ENCODE measurements around the gene RTF1. TPM values are rescaled to one million over a fixed set of nuclear protein-coding genes. Genes with fewer than 3 reads are reported as not detected.

Gene RTF1
- total and polyA plus RNA-seq, 2 donors (not counting 3 experiments of a cell fraction or from before 2014, with no cell fraction given): 19.2 to 40.6 TPM

GRCh38 chr15:41506796-41507341 lies 90.0 kb downstream of the RTF1 start:
- H3K9me3 ChIP-seq (replicated peaks; ENCODE audit: control insufficient read depth, insufficient read depth, low read length): no peaks in the 10 kb centered on the region
- H3K27ac ChIP-seq (ENCODE audit: insufficient read depth, low read depth, low read length): no peak overlapping the region
- H3K9ac ChIP-seq (replicated peaks; ENCODE audit: extremely low read depth, insufficient read depth, low read length): no peak overlapping the region
- H3K79me2 ChIP-seq (ENCODE audit: control insufficient read depth, insufficient read depth, low read length): no peaks in the 10 kb centered on the region
- BruUV-seq (replicated peaks): no TSS peak
- H3K4me2 ChIP-seq (ENCODE audit: insufficient read depth, low read length): no peak overlapping the region
- TF ChIP-seq CTCF (IDR thresholded peaks at IDR 0.05; ENCODE audit: extremely low read depth in 1 of 2, insufficient read depth in 1 of 2, low read depth in 1 of 2, low read length in 2 of 2): no peak
- TF ChIP-seq FOS (IDR thresholded peaks at IDR 0.05; ENCODE audit: borderline replicate concordance, insufficient read depth, low read length): no peak
- no peak for TF ChIP-seq GATA2 (IDR thresholded peaks at IDR 0.05; ENCODE audit: insufficient read depth, insufficient read length, low read depth, low read length)
- TF ChIP-seq MAX (IDR thresholded peaks at IDR 0.05; ENCODE audit: insufficient read depth, insufficient read length): no peak
- TF ChIP-seq JUN (IDR thresholded peaks at IDR 0.05; ENCODE audit: borderline replicate concordance, insufficient read depth, insufficient read length, low read depth): no peak
- no peak for TF ChIP-seq EZH2 (IDR thresholded peaks at IDR 0.05; ENCODE audit: borderline replicate concordance, low read depth, low read length, severe bottlenecking)
- no peak for TF ChIP-seq POLR2AphosphoS5 (IDR thresholded peaks at IDR 0.05; ENCODE audit: insufficient read depth, low read depth, low read length)
- no peak for TF ChIP-seq MYC (IDR thresholded peaks at IDR 0.05; ENCODE audit: low read depth, low read length)
- TF ChIP-seq POLR2A (IDR thresholded peaks at IDR 0.05; ENCODE audit: low read depth, low read length): no peak
- FAIRE-seq (no peak), DNase-seq (ENCODE audit: low read depth, low spot score) (no peak)
- no peak overlapping the region for H2AFZ ChIP-seq (ENCODE audit: low read depth, low read length)
- ChIA-PET POLR2A (no interaction called here), CTCF (interaction anchor here (1.2 to 2.0 kb wide), 2 partner anchors 29 to 41 kb away, joined by 5 to 9 read pairs; no protein-coding TSS in a partner anchor)
- dilution Hi-C loops (cut with MboI; ENCODE audit: extremely low pct_ligation_motif_present, low sequenced_read_pairs): no loop called here
- no peaks in the 10 kb centered on the region for H4K20me1 ChIP-seq (replicated peaks; ENCODE audit: control insufficient read depth, extremely low read depth, insufficient read depth, low read length)
- H3K36me3 ChIP-seq (ENCODE audit: control insufficient read depth in 2 of 2, extremely low read depth in 1 of 2, insufficient read depth in 2 of 2, low read length in 2 of 2): no peaks in the 10 kb centered on the region
- H3K27me3 ChIP-seq (ENCODE audit: control insufficient read depth in 2 of 2, insufficient read depth in 2 of 2, low read length in 2 of 2): peaks cover 34 to 35% of the 10 kb centered on the region in 2 experiments
- intact Hi-C loops (cut with micrococcal nuclease): no loop called here
- H3K4me1 ChIP-seq (ENCODE audit: control insufficient read depth, extremely low read depth, insufficient read depth, low read length): peaks cover 7% of the 10 kb centered on the region
- no peak overlapping the region for H3K4me3 ChIP-seq (replicated peaks in 1 of 3; ENCODE audit: insufficient read depth in 1 of 3, low read depth in 1 of 3, low read length in 3 of 3)
- H3K9me1 ChIP-seq (replicated peaks; ENCODE audit: control insufficient read depth, extremely low read depth, insufficient read depth, low read length): no peaks in the 10 kb centered on the region

Measured in endothelial cell of umbilical vein (primary cell).